T-helper 2 cell (primary cell): ENCODE results near the gene LCOR.
A peak's percentile ranks its signal among the peaks of the same experiment; 100 is the strongest.
"Not testable (repeated sequence)": the region's sequence is repeated elsewhere in the genome, so short reads cannot be mapped to it uniquely, and the experiment has no call there.

Experiments
- DNase-seq, 5 experiments: peaks; one replicate each; pipeline versions ENCODE4 v3.0.0 to v3.0.0-alpha.2; 2012 to 2022

LCOR gene

DNA sequence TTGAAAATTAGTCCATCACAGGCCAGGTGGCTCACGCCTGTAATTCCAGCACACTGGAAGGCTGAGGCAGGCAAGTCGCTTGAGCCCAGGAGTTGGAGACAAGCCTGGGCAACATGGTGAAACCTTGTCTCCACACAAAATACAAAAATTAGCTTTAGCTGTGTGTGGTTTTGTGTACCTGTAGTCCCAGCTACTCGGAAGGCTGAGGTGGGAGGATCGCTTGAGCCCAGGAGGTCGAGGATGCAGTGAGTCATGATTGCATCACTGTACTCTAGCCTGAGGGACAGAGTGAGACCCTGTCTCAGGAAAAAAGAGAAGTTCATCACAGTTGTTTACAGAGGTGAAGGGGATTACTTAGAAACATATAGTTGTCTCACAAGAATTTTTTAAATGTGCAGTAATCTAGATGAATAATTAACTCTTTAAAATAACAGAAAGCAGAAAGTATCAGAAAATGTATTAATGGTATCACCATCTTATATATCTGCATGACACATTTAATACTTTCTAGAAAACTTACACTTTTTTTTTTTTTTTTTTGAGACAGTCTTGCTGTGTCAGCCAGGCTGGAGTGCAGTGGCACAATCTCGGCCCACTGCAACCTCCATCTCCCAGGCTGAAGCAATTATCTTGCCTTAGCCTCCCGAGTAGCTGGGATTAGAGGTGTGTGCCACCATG, 8.9 kb downstream of the LCOR start:
- DNase-seq, result no peak

DNA sequence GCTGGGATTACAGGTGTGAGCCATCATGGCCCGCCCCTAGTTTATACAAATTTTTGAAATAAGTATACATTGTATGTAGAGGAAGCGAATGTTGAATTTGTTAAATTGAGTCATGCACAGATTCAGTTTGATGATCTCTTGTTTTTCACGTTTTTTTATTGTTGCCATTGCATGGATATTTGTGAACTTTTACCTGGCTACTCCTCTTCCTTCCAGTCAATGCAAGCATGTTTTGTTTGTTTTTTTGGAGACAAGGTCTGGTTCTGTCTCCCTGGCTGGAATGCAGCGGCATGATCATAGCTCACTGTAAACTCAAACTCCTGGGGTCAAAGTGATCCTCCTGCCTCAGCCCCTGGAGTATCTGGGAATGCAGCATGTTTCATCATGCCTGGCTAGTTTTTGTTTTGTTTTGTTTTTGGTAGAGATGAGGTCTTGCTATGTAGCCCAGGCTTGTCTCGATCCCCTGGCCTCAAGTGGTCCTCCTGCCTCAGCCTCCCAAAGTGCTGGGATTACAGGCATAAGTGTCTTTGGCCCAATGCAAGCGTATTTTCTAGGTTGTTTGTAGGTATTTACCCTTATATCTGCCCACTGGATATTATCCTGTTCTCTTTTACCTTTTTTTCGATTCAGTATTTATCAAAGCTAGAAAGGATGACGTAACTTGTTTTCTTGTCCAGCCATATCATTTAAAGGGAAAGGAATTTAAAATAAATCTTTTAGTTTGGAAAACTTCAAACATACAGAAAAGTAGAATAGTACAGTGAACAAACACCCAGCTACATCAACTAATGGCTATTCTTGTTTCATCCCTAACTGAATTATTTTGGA, 11.0 kb downstream of the LCOR start:
- no peak for DNase-seq

DNA sequence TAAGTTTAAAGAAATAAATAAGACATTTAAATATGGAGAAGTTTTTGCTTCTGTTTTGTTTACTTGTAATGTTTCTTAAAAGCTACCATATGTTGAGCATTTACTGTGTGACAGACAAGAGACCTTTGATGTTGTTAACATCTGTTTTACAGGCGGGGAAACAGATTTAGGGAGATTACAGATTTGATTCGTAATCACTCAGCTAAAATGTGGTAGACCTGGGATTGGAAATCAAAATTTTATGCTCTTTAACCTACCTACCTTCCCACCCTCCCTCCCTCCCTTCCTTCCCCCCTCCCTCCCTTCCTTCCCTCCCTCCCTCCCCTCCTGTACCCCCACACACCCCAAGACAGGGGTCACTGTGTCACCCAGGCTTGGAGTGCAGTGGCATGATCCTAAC, 11.7 kb downstream of the LCOR start:
- no peak for DNase-seq

DNA sequence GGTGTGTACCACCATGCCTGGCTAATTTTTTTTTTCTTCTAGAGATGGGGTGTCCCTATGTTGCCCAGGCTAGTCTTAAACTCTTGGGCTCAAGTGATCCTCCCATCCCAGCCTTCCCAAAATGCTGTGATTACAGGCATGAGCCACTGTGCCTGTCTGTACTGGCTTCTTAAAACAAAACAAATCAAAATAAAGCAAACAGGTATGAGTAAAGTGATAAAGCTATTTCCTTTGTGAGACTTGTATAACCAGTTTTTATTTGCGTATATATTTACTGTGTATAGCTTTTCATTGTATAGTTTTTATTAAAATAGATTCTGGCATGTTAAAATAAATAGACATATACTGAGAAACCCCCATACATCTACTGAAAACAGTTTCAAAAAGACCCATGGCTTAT, 14.3 kb downstream of the LCOR start:
- DNase-seq, result no peak

DNA sequence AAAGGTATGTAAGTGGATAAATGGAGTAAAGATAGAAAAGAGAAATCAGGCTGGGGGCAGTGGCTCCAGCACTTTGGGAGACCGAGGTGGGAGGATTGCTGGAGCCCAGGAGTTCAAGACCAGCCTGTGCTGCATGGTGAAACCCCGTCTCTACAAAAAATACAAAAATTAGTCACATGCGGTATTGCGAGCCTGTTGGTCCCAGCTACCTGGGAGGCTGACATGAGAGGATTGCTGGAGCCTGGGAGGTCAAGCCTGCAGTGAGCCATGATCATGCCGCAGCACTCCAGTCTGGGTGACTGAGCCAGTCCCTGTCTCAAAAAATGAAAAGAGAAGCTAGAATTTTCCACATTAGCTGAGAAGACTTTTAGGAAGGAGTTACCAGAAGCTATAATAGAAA, 14.8 kb downstream of the LCOR start:
- no peak for DNase-seq

DNA sequence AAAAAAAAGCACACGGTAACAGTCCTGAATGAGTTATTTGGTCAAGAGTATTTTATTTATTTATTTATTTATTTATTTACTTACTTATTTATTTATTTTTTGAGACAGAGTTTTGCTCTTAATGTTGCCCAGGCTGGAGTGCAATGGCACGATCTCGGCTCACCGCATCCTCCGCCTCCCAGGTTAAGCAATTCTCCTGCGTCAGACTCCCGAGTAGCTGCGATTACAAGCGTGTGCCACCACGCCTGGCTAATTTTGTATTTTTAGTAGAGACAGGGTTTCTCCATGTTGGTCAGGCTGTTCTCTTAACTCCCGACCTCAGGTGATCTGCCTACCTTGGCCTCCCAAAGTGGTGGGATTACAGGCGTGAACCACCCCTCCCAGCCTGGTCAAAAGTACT, 15.3 kb downstream of the LCOR start:
- not testable (repeated sequence) for DNase-seq

DNA sequence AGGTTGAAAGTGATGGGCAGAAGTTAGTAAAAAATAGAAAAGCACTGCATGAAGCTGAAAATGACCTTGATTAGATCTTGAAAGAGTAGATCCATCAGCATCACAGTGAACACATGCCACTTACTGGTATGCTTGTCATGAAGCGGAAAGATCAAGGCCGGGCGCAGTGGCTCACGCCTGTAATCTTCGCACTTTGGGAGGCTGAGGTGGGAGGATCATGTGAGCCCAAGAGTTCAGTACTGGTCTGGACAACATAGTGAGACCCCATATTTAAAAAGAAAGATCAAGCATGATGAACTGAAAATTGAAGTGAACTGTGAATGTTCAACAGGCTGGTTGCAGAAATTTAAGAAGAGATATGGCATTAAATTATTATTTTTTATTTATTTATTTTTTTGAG, 18.0 kb downstream of the LCOR start:
- DNase-seq, result no peak

DNA sequence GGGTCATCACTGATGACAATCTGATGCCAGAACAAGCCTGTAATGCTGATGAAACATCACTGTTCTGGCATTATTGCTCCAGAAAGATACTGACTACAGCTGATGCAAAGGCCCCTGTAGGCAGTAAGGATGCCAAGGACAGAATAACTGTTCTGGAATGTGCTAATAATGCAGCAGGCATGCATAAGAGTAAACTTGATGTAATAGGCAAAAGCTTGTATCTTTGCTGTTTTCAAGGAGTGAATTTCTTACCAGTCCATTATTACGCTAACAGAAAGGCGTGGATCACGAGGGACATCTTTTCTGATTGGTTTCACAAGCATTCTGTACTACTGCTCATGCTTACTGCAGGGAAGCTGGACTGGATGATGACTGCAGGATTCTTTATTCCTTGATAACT, 18.7 kb downstream of the LCOR start:
- DNase-seq, result no peak

DNA sequence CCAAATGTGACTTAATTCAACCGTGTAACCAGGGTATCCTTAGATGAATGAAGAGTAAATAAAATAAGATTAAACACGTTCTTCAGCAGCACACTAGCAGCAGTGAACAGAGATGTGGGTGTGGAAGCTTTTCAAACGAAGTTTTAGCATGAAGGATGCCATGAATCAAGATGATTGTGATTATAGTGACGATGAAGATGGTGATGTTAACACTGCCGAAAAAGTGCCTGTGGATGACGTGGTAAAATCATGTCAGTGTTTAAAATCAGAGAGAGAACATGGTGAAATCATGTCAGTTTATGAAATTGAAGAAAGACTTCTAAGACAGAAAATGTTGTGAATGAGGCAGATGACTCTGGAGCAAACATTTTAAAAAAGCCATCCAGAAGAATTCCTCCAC, 19.2 kb downstream of the LCOR start:
- no peak for DNase-seq

DNA sequence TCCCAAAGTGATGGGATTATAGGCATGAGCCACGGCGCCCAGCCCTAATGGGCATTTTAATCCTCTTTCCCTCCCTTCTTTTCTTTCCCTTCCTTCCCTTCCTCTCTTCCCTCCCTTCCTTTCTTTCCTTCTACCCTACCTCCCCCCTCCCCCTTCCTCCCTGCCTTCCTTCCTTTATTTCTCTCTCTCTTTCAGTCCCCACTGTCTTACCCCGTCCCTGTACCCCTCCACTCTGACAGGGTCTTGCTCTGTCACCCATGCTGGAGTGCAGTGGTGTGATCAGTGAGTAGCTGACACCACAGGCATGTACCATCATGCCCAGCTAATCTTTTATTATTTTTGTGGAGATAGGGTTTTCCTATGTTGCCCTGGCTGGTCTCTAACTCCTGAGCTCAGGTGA, 24.2 kb downstream of the LCOR start:
- no peak for DNase-seq

DNA sequence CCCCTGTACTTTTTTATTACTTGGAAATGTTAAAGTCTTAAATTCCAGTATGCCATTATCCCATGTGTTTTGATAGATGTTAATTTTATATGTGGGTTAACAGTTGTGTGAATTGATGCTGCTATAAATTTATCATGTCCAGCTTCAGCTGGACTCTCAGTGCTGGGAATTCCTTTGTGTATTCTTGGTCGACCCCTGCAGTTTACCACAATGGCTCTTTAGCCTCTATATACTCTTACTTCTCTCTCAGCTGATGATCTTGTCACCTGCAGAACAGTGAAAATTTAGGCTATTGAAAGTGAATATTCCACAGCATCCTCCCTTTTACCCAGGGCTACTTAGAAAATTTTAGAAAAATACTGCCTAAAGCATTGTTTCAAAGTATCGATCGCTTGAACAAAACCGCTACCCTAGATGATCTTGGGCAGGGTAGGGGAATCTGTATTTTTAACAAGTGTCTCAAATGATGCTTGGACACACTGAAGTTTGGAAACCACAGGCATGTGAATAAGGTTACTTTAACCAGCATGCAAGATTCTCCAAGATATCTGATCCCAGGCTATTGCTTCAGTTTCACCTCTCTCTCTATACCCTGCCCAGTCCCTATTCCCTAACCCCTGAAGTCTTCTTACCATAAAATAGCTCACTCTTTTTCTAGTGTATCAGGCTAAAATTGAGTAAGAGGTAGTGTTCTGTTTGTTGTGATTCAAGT, 25.4 kb downstream of the LCOR start:
- DNase-seq, result no peak

DNA sequence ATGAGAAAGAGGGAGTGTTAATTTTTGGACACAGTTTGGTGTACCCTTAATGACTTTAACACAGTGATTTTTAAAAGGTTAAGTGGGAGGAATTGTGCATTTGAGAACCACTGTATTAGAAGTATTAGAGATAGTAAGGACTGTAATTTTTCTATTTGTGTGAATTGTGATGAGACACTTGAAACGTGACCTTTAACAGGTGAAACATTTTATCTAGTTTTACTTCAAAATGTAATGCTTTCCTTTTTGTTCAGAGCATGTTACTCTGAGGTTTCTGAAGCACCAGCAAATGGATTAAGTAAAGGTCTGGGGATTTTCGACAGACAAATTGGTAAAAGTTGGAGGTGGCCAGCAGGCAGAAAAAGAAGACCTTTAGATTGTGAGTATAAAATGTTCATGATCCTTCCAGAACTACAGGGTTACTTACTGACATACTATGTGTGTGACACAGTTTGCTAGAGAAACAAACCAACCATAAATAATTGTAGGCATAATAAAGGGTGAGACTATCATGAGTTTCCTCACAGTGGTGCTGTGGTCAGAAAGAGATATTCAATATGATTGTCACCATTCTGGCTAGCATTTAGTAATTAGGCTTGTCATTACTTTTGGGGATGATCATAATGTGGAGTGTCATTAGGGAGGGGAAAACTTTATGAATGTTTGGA, 26.1 kb downstream of the LCOR start:
- no peak for DNase-seq

DNA sequence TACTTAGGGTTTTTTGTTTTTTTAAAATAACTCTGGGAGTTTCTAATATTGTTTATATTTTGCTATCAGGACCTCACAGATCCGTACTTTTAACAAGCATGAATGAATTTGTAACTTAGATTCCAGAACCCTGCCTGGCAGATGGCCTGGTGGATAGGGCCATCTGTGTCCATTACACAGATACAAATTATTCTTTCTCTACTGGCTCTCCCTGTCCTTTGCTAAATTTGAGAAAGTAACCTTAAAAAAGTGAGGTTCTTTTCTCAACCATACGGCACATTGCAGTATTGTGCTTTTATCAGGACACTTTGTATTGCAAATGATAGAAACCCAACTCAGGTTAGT, 26.6 kb downstream of the LCOR start:
- no peak for DNase-seq

DNA sequence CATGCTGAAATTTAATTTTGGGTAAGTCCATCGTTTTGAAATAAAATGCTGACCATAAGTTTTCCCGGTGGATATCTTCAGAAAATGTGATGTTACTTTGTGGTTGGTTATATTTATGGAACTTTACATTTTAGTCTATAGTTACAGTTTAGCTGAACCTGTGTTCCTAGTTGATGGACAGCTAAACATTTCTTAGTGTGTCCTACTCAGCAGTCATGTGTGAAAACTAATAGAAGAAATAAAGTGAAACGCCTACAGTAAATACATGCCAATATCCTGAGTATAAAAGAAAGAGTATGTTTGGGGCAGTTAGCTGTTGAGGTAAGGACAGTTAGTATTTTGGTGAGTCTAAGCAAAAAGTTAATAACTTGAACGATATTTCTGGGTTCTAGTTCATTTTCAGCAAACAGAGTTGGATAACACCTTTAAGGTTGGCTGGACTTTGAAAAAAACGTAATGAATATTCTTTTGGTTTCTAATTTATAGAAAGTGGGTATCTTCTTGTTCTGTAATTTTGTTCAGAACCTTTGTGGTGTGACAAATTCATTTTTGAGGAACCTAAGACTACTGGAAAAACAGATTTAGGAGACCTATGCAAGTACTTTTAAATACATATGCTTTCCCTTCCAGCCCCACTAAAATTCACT, 28.7 kb downstream of the LCOR start:
- DNase-seq, result no peak

DNA sequence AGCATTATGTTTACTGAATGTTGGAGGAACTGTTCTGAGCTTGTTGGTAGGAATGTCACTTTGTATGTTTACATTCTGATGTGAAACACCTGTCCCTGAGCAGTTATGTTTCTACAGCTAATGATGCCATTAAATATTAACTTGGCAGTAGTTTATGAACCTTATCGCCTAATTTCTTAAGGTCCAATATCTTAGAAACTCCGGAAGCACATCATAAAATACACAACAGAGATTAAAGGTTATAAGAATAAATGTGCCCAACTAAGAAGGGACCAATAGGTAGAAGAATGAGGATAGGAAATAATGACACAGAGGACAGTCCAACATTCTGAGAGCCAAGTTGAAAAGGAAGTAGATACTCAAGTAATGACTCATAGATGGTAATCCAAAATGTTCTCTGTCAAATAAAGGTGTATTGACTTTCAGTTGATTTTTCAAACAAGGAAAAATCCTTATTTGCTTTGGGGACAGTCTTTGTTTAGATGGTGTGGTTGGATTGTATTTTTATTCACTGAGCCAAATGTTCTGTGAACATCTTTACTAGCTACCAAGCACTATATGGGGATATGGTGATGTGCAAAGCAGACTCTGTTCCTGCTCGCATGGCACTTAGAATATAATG, 31.9 kb downstream of the LCOR start:
- DNase-seq, result peak in 1 of 5 experiments; percentile 53

DNA sequence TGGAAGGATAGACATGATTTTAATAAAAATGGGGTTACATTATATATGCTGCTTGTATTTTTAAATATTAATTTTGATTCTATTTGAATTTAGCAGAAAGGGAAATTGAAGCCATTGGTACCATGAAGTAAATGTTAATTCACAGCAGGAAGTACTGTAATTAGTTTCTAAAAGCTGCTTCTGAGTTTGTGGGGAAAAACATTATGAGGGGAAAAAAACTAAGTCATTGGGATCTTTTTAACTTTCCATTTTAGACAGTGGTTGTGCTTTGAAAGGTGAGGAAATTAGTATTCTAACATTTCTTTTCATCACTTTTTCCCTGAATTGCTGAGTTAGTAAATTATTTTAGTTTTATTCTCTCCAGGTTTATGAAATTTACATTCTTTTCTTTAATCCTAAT, 41.0 kb downstream of the LCOR start:
- DNase-seq, result no peak

DNA sequence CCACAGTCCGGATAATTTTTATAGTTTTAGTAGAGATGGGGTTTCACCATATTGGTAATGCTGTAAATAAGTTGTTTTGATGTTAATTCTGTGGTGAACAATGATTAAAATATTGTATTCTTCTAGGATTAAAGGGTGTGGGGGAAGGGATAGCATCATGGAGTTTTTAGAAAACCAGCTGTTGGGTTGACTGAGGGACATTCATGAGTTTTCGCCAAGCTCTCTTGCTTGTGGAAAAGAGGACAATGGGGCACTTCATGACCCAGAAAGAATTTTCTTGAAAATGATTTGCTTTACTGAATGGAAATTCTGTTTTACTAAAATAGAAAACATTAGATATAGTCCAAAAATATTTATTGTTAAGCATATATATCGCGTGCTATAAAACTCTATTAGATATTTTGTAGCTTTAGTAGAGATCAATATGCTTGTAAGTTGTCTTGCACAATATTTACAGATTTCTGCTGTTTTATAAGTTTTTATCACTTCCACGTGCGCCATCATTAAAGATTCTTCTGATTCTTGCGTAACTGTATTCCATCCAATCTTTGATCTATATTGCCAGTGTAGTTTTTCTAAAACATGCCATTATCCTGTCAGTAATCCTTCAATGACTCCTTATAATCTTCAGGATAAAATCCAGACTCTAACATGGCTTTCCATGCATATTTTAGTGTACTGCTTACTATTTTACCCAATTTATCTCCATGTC, 41.8 kb downstream of the LCOR start:
- DNase-seq, result no peak

DNA sequence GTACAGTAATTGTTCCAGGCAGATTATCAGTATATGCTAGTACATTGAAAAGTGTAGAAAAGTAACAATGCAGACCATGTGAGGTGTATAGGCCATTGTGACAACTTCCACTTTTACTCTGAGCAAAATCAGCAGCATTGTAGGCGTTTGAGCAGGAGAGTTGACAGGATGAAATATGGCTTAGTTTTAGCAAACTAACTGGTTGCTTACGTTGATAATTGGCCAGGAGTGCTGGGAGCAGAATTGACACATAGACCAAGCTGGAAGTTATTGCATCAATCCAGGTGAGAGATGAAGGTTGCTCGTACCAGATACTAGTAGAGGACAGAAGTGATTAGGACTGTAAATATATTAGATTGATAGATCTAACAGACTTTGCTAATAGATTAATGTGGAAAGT, 46.0 kb downstream of the LCOR start:
- no peak for DNase-seq

DNA sequence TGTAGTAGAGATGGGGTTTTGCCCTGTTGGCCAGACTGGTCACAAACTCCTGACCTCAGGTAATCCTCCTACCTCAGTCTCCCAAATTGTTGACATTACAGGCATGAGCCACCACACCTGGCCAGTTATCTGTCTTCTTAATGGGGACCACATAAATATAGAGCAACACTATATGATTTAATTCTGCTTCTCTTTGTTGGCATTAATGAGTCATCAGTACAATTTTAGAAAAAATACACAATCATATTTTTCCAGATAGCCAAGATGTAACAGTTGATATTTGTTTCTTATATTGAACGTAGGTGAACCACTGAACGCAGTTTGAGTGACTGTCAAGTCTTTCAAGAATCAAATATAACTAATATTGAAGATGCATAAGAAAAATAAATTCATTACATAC, 48.5 kb downstream of the LCOR start:
- DNase-seq, result no peak

DNA sequence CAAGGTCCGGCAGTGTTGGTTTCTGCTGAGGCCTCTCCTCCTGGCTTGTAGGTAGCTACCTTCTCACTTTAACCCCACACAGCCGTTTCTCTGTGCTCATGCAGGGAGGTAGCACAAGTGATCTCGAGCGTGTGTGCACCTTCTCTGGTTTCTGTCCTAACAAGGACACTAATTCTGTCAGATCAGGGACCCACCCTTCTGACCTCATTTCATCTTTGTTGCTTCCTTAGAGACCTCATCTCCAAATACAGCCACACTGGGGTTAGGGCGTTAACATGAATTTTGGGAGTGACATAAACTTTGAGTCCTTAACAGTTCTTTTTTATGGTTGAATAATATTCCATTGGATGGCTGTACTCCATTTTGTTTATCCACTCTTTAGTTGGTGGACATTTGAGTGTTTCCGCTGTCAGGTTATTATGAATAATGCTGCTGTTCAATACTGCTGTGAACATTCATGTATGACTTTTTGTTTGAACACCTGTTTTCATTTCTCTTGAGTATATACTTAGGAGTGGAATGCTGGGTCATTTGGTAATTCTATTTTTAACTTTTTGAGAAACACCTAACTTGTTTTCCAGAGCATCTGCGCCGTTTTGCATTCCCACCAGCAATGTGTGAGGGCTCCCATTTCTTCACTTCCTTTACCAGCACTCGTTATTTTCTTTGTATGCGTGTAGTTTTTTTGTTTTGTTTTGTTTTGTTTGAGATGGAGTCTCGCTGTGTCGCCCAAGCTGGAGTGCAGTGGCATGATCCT, 57.5 kb downstream of the LCOR start:
- no peak for DNase-seq

DNA sequence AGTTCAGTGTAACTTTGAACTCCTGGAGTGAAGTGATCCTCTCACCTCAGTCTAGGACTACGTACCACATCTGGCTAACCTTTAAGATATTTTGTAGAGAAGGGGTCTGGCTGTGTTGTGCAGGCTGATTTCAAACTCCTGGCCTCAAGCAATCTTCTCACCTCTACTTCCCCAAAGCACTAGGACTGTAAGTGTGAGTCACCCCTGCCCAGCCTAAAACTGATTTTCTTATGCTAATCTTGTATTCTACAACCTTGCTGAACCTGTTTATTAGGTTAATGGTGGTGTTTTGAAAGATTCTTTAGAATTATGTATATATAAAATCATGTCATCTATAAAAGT, 58.0 kb downstream of the LCOR start:
- no peak for DNase-seq
